K562 (cell line): ENCODE measurements around the gene LTO1. TPM values are rescaled to one million over a fixed set of nuclear protein-coding genes. Genes with fewer than 3 reads are reported as not detected.

Experiments
- ATAC-seq: fragments of 200-7000 bp; cut with Tn5 transposase; 3 replicates; pipeline ENCODE4 v1.9.1; 2020; ENCODE audit warnings: moderate library complexity
- BruUV-seq: library from RNA; stranded (reverse); fragments of 400-500 nt; replicated peaks from 2 replicates; lab custom pipeline; 2021; lab: Mats Ljungman, UMichigan
- CTCF ChIA-PET: fragments of 300-600 bp; formaldehyde crosslinking; extraction: SDS; loops from one replicate; lab custom pipeline; 2021; ENCODE audit warnings: low intra/inter-chr PET ratio; lab: Yijun Ruan, JAX
- POLR2A ChIA-PET: fragments of 300-600, 350-650 bp; sonication (Branson Sonifier 250); formaldehyde crosslinking; extraction: SDS; loops from one replicate; lab custom pipeline; 2021; ENCODE audit warnings: antibody characterized with exemption, inconsistent platforms; lab: Yijun Ruan, JAX
- DNase-seq, 4 experiments: peaks; one replicate each; pipeline versions ENCODE4 v3.0.0 to v3.0.0-alpha.2; 2011 to 2018; ENCODE audit warnings: low spot score in 3 of 4, mixed read lengths in 3 of 4; ENCODE audit errors: extremely low read depth in 1 of 4
- FAIRE-seq: peaks from 2 replicates; lab custom pipeline; 2011; peaks lifted over from hg19 to GRCh38; lab: Jason Lieb, UNC
- H2AFZ ChIP-seq: 2 replicates; pipeline ENCODE4 v1.6.0; 2011; ENCODE audit warnings: low read depth, low read length, control low read depth, inconsistent platforms
- H3K27ac ChIP-seq: fragments of 200-600 bp; 3 replicates; pipeline ENCODE4 v1.8.0; 2011; ENCODE audit warnings: low read depth, mild to moderate bottlenecking, control low read depth, inconsistent platforms, low read length, moderate library complexity, mixed read lengths; ENCODE audit errors: extremely low read depth
- H3K27me3 ChIP-seq, 2 experiments: fragments of 300-600 bp in 1 of 2; 2 replicates in 1 of 2; 3 replicates in 1 of 2; pipeline versions ENCODE4 v1.6.0 to v1.8.0; 2011; ENCODE audit warnings: inconsistent platforms in 2 of 2, low read length in 2 of 2, mild to moderate bottlenecking in 1 of 2, mixed read lengths in 1 of 2, moderate library complexity in 1 of 2; ENCODE audit not compliant: control insufficient read depth in 2 of 2, insufficient read depth in 2 of 2
- H3K36me3 ChIP-seq: fragments of 300-600 bp; 3 replicates; pipeline ENCODE4 v1.8.0; 2011; ENCODE audit warnings: mild to moderate bottlenecking, low read length, inconsistent platforms; ENCODE audit not compliant: control insufficient read depth, insufficient read depth
- H3K4me1 ChIP-seq, 2 experiments: fragments of 200-600 bp in 1 of 2; replicated peaks in 1 of 2; 2 replicates in 1 of 2; 3 replicates in 1 of 2; pipeline versions ENCODE4 v1.5.1 to v1.8.0; 2011; ENCODE audit warnings: inconsistent platforms in 2 of 2, low read length in 2 of 2, mild to moderate bottlenecking in 1 of 2, mixed read lengths in 1 of 2, moderate library complexity in 1 of 2; ENCODE audit not compliant: control insufficient read depth in 2 of 2, insufficient read depth in 2 of 2
- H3K4me2 ChIP-seq: 2 replicates; pipeline ENCODE4 v1.6.1; 2011; ENCODE audit warnings: low read length, control low read depth, inconsistent platforms, mixed read lengths; ENCODE audit not compliant: insufficient read depth
- H3K4me3 ChIP-seq: fragments of 200-600 bp; sonication (generic), shearing (Covaris generic); 2 replicates; pipeline ENCODE4 v1.5.1; 2016; ENCODE audit warnings: control low read depth, inconsistent platforms
- H3K79me2 ChIP-seq: fragments of 200-600 bp; 3 replicates; pipeline ENCODE4 v1.8.0; 2011; ENCODE audit warnings: low read length, inconsistent platforms; ENCODE audit not compliant: control insufficient read depth, insufficient read depth
- H3K9ac ChIP-seq, 2 experiments: 2 replicates each; pipeline versions ENCODE4 v1.6.0 to v1.6.1; 2011; ENCODE audit warnings: low read depth in 2 of 2, low read length in 2 of 2, control low read depth in 1 of 2, inconsistent platforms in 1 of 2, mild to moderate bottlenecking in 1 of 2, mixed read lengths in 1 of 2; ENCODE audit not compliant: insufficient read depth in 1 of 2
- H3K9me1 ChIP-seq: one replicate; pipeline ENCODE4 v1.6.0; 2011; ENCODE audit warnings: inconsistent platforms, mild to moderate bottlenecking, low read length, moderate library complexity; ENCODE audit not compliant: control insufficient read depth, insufficient read depth
- H3K9me3 ChIP-seq: replicated peaks from 2 replicates; pipeline ENCODE4 v1.5.1; 2011; ENCODE audit warnings: low read depth, low read length, inconsistent platforms; ENCODE audit not compliant: control insufficient read depth, insufficient read depth
- H4K20me1 ChIP-seq: replicated peaks from 2 replicates; pipeline ENCODE4 v1.6.1; 2011; ENCODE audit warnings: low read length, inconsistent platforms, mixed read lengths; ENCODE audit not compliant: control insufficient read depth, insufficient read depth
- BCL6 ChIP-seq: fragments of 250-450 bp; sonication (Bioruptor Pico); IDR thresholded peaks from 2 replicates; pipeline ENCODE4 v1.4.0; 2020
- CREBBP ChIP-seq: IDR thresholded peaks from one replicate; pipeline ENCODE4 v1.6.1; 2012; ENCODE audit warnings: low read depth, mild to moderate bottlenecking, control low read depth, inconsistent platforms, low read length
- MYBL2 ChIP-seq, 2 experiments: fragments of 450-650 bp in 1 of 2; sonication (generic) in 1 of 2; formaldehyde crosslinking in 1 of 2; IDR thresholded peaks; 2 replicates each; pipeline versions ENCODE4 v1.6.1 to v1.8.1; 2017 to 2022; ENCODE audit warnings: borderline replicate concordance in 1 of 2, inconsistent platforms in 1 of 2, low read depth in 1 of 2, mild to moderate bottlenecking in 1 of 2, missing genetic modification reagents in 1 of 2, moderate library complexity in 1 of 2
- RFX5 ChIP-seq: IDR thresholded peaks from 2 replicates; pipeline ENCODE4 v1.6.1; 2011; ENCODE audit warnings: low read depth, mild to moderate bottlenecking, improper control_type of control experiment, low read length
- ZNF384 ChIP-seq: IDR thresholded peaks from 2 replicates; pipeline ENCODE4 v1.6.1; 2012; ENCODE audit warnings: low read depth, low read length, improper control_type of control experiment
- ZNF707 ChIP-seq: fragments of 250-450 bp; sonication (Bioruptor Pico); conservative IDR thresholded peaks from 2 replicates; pipeline ENCODE4 v1.8.0; 2022; ENCODE audit warnings: inconsistent platforms, mild to moderate bottlenecking, moderate library complexity
- WGBS: fragments of 100-300 bp; shearing (Covaris generic); methylation state at CpG from one replicate; pipeline ENCODE4 v1.1.6; 2016; ENCODE audit warnings: low coverage, mixed read lengths; ENCODE audit not compliant: insufficient coverage; ENCODE audit errors: missing lambda C conversion rate; 5-methylcytosine and 5-hydroxymethylcytosine counted together
- in situ Hi-C: fragments of 300-500 bp; cut with MboI; formaldehyde crosslinking; loops from 4 replicates; pipeline ENCODE4 v1.15.0; 2018; ENCODE audit warnings: inconsistent platforms, mixed read lengths
- intact Hi-C: fragments of 100-400 bp; cut with micrococcal nuclease; formaldehyde crosslinking; loops from 2 replicates; pipeline ENCODE4 v1.14.2; 2022
- polyA plus RNA-seq, 8 experiments: library from polyadenylated mRNA; depleted of rRNA in 4 of 8; stranded (reverse) in 5 of 8; unstranded in 3 of 8; fragments of >200 nt; fragmentation: Nextera tagmentation in 2 of 8; fragmentation: Illumina TruSeq in 1 of 8; extraction: Ambion mirVana in 2 of 8; extraction: Trizol in 1 of 8; gene quantifications; 2 replicates each; pipeline versions ENCODE4 v1.2.1 to v1.2.3, GENCODE V29; 2011 to 2014; ENCODE audit warnings: inconsistent platforms in 1 of 8, missing spikeins in 1 of 8
- total RNA-seq, 7 experiments: library from RNA; depleted of rRNA in 6 of 7; stranded (reverse); fragments of >200 nt in 6 of 7; fragmentation: Illumina TruSeq in 2 of 7; extraction: Trizol in 2 of 7; gene quantifications; 2 replicates each; pipeline versions ENCODE4 v1.2.1 to v1.2.3, GENCODE V29; 2011 to 2021; ENCODE audit warnings: low replicate concordance in 1 of 7
- TF ChIP-seq, protein P1 (sequence below): sonication (generic); formaldehyde crosslinking; IDR thresholded peaks from 2 replicates; pipeline ENCODE4 v1.8.0; 2022; ENCODE audit warnings: mild to moderate bottlenecking, low read depth, missing genetic modification reagents

Gene LTO1
- total and polyA plus RNA-seq, 9 of the 15 experiments (the other 6 are each of a cell fraction or from before 2014, with no cell fraction given), result 2.6 to 43.4 (median 19.1) TPM

DNA sequence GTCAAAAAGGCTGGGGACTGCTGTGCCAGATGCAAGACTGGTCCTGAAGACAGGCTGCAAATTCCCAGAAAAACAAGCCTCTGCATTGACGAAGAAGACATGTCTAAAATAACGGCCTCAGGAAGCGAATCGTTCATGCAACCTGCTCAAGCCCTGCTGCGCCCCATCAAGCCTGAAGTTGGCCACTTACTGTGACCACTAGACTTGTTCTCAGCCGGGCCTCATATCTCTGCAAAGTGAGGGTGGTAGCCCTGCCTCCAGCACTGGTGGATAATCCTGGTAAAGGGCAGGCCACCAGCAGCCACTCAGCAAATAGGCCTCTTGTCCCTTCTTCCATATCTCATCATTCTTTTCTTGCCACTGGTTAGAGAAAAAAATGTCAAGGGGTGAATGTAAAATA is 11.8 kb downstream of the LTO1 start:
- CTCF ChIA-PET, result interaction anchor here (0.6 kb wide), 1 partner anchor 472 kb away, joined by 4 read pairs; no protein-coding TSS in a partner anchor

More for the DNA sequence above, 11.8 kb downstream of the LTO1 start:
- TF ChIP-seq, protein P1, sequence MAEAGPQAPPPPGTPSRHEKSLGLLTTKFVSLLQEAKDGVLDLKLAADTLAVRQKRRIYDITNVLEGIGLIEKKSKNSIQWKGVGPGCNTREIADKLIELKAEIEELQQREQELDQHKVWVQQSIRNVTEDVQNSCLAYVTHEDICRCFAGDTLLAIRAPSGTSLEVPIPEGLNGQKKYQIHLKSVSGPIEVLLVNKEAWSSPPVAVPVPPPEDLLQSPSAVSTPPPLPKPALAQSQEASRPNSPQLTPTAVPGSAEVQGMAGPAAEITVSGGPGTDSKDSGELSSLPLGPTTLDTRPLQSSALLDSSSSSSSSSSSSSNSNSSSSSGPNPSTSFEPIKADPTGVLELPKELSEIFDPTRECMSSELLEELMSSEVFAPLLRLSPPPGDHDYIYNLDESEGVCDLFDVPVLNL (CRISPR knock-in tag), result no peak
- TF ChIP-seq RFX5, result no peak
- TF ChIP-seq ZNF707 (CRISPR knock-in tag), result no peak
- no peak for TF ChIP-seq BCL6 (CRISPR knock-in tag)
- no peak for TF ChIP-seq MYBL2 (IDR thresholded peaks at IDR 0.05; ENCODE audit: low read depth)
- TF ChIP-seq MYBL2 (CRISPR knock-in tag; IDR thresholded peaks at IDR 0.05; ENCODE audit: borderline replicate concordance), result no peak
- no peak for TF ChIP-seq ZNF384
- TF ChIP-seq CREBBP, result no peak
- TF ChIP-seq, all 486 proteins: peak for 0
- BruUV-seq, result no TSS peak
- Histone ChIP-seq H3K9me3 (no peaks in the 10 kb centered on the region), H3K9me1 (peaks cover 3% of the 10 kb centered on the region), H3K27me3 (no peaks in the 10 kb centered on the region), H4K20me1 (no peaks in the 10 kb centered on the region; the same call in 1 of the 2 replicates), H3K36me3 (peaks cover 37% of the 10 kb centered on the region; the same call in 2 of the 3 replicates), H3K79me2 (no peaks in the 10 kb centered on the region), H3K4me3 (no peak overlapping the region), H3K4me2 (no peak overlapping the region), H2AFZ (no peak overlapping the region), H3K27ac (no peak overlapping the region), H3K9ac (no peak overlapping the region), H3K4me1 (no peaks in the 10 kb centered on the region; a peak in 2 of 5 replicates)
- POLR2A ChIA-PET, result no interaction called here
- WGBS, result 86% methylated on average over 6 of the region's 6 CpGs
- intact Hi-C loops (no loop called here), in situ Hi-C loops (loop anchor here (25.0 kb wide), 2 partner anchors 826 to 1026 kb away; partner anchors contain the start of gene CPT1A)
- ATAC-seq, result no peak
- DNase-seq, result no peak
- no peak for FAIRE-seq
